Immature natural killer cell (primary cell): Measurements from ENCODE around the gene CRYGB. TPM values are rescaled to one million over a fixed set of nuclear protein-coding genes. Genes with fewer than 3 reads are reported as not detected.

Experiments
- polyA plus RNA-seq, 3 donors: library from polyadenylated mRNA; unstranded; fragments of 300-500 nt; fragmentation: Illumina TruSeq; gene quantifications; one replicate each; pipeline ENCODE4 v1.2.3, GENCODE V29; 2021

The CRYGB gene
- polyA plus RNA-seq, 3 donors from 2014 or later, result not detected

Other genes with a start within 250 kb of the CRYGB start
- 1 to 10 TPM; 2.8 to 6.5 (median 3.1) TPM for gene PLEKHM3, start 120.6 kb downstream of the CRYGB start, polyA plus RNA-seq
- gene CRYGD, start 21.6 kb downstream of the CRYGB start, polyA plus RNA-seq, result not detected
- not detected for gene CRYGC, start 16.3 kb downstream of the CRYGB start, polyA plus RNA-seq
- gene CRYGA, start 17.4 kb upstream of the CRYGB start, polyA plus RNA-seq, result not detected
- not detected for gene C2orf80, start 43.9 kb upstream of the CRYGB start, polyA plus RNA-seq
- 10 to 100 TPM in 2 of 3 donors, 1 to 10 TPM in 1; 5.2 to 10.7 (median 10.6) TPM for gene IDH1, start 108.9 kb upstream of the CRYGB start, polyA plus RNA-seq
- 10 to 100 TPM in 2 of 3 donors, 1 to 10 TPM in 1; 5.5 to 14.5 (median 10.5) TPM for gene PIKFYVE, start 120.1 kb upstream of the CRYGB start, polyA plus RNA-seq